GM21619 (cell line): ENCODE measurements around the gene SACS.

Source experiments
- ATAC-seq: cut with Tn5 transposase; IDR thresholded peaks from one replicate; pipeline ENCODE4 v1.9.1; 2021; ENCODE audit not compliant: unreplicated experiment

Gene SACS, protein sequence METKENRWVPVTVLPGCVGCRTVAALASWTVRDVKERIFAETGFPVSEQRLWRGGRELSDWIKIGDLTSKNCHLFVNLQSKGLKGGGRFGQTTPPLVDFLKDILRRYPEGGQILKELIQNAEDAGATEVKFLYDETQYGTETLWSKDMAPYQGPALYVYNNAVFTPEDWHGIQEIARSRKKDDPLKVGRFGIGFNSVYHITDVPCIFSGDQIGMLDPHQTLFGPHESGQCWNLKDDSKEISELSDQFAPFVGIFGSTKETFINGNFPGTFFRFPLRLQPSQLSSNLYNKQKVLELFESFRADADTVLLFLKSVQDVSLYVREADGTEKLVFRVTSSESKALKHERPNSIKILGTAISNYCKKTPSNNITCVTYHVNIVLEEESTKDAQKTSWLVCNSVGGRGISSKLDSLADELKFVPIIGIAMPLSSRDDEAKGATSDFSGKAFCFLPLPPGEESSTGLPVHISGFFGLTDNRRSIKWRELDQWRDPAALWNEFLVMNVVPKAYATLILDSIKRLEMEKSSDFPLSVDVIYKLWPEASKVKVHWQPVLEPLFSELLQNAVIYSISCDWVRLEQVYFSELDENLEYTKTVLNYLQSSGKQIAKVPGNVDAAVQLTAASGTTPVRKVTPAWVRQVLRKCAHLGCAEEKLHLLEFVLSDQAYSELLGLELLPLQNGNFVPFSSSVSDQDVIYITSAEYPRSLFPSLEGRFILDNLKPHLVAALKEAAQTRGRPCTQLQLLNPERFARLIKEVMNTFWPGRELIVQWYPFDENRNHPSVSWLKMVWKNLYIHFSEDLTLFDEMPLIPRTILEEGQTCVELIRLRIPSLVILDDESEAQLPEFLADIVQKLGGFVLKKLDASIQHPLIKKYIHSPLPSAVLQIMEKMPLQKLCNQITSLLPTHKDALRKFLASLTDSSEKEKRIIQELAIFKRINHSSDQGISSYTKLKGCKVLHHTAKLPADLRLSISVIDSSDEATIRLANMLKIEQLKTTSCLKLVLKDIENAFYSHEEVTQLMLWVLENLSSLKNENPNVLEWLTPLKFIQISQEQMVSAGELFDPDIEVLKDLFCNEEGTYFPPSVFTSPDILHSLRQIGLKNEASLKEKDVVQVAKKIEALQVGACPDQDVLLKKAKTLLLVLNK (N-terminal part only)

DNA sequence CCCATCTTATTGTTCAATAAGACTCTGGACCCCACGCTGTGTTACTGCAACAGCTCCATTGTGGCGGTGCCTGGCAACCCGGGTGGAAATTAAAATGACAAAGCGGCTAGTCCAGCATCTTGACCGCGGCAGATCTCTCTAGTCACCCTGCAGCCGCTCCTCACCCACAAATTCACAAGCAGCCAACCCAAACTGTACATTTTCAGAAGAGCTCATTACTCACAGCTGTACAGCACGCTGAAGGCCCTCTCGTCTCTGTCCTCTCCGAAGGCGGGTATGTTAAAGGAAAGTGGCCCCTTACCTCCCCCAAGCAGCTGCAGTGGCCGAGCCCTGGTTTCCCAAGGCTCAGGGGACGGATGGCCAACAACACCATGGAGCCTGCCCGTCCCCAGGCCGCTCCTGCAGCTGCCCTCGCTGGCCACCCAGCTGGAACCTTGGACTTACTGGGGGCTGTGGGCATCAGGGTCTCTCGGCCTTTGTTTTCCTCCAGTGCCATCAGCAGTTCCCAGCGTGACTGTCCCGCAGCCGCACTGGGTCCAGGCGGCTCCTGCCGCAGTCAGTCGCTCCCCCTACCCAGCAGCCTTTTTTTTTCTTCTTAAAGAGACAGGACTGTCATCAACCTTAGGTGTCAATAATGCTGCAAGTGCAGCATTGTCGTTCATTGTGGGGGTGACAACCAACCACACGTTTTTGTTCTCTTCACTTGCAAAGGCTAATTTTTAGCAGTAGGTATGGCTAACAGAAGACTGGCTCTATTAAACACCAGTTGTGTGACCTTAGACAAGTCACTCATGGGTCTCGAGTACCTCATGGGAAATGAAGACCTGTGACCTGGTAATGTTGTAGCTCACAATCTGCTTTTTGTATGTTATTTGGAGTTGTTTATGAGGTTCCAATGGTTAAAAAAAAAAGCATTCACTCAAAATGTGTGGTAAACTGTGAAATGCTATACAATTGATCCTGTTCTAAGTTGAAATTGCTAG is at the start of gene SACS:
SACS (minus strand) TSS at position 532 of the 983 bp plus-strand sequence. CDS start 22,463 bp downstream, outside the sequence.
- ATAC-seq, result no peak

DNA sequence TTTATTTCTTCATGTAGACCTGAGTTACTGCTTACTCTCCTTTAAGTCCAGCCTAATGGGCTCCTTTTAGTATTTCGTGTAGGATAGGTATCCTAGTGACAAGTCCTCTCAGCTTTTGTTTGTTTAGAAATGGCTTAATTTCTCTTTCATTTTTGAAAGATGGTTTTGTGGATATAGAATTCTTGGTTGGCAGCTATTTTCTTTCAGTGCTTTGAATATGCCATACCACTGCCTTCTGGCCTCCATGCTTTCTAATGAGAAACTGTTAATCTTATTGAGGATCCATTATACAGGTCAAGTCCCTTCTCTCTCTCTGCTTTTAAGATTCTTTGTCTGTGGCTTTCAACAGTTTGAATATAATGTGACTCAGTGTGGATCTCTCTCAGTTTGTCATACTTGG is 46.8 kb upstream of the SACS start:
- ATAC-seq, result no peak

DNA sequence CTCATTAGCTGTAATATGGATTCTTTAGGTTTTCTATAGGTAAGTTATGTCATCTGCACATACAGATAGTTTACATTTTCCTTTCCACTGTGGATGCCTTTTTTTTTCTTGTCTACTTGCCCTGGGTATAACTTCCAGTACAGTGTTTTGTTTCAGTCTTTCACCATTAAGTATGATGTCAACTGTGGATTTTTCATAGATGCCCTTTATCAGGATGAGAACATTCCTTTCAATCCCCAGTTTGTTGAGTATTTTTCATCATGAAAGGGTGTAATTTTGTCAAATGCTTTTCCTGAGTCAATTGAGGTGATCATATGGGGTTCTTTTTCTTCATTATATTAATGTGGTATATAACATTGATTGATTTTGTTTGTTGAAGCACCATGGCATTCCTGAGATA is 43.6 kb upstream of the SACS start:
- ATAC-seq, result no peak

DNA sequence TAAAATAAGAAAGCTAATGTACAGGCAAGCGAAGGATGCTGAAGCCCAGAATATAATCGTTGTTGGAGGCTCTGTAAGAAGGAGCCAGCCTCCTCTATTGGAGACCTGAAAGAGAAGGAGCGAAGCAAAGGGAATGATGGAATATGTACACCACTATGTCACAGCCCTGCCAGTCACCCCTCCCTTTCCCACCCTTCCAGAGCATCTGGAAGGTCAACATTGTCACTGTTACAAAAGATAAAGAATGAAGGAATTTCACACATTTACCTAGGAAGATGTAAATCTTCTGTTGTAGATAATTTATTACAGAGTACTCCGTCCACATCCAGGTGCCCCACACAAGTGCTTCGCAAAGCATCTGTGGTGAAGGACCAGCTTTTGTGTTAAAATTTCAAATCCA is 39.7 kb upstream of the SACS start:
- ATAC-seq, result no peak

DNA sequence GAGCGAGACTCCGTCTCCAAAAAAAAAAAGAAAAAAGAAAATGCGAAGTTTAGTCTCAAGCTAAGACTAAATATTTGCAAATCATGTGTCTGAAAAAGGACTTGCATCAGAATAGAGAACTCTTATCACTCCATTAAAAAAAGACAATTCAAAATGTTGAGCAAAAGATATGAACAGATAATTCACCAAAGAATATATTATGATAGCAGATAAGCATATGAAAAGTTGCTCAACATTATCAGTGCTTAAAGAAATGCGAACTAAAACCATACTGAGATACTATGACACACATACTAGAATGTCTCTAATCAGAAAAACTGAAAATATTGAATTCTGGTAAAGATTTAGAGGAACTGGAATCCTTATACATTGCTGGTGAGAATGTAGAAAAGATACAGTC is 38.7 kb upstream of the SACS start:
- no peak for ATAC-seq

DNA sequence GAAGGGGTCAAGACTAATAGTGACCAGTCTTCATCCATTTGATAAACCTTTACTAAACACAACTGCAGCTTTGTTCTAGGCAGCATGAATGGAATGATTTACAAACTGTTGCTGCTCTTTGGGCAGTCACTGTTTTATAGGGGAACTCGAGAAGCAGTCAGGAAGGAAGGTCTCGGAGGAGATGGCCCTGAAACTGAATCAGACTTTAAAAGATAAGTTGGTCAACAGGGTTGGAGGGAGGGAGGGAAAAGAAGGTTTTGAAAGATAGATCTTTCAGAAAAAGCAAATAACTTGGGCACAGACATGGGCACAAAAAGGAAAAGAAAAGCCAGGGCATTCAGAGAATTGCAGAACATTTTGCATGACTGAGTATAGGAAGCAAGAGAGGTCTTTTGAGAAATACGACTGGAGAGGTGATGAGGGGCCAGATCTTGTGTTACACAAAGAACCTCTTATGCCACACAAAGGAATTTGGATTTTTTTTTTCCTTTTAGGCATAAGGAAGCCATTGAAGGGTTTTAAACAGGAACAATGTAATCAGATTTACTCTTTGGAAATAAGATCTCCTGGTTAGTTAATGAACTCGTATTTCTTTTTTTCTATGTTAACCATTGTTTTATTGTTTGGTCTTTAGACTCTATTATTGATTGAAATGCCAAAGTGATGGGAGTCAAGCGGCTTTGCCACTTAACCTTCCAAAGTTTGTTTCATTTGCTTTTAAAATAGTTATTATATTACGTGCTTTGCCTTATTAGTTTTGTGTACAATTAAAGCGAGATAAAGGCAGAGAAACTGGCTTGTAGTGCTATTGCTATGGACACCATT is 37.5 kb upstream of the SACS start:
- no peak for ATAC-seq

DNA sequence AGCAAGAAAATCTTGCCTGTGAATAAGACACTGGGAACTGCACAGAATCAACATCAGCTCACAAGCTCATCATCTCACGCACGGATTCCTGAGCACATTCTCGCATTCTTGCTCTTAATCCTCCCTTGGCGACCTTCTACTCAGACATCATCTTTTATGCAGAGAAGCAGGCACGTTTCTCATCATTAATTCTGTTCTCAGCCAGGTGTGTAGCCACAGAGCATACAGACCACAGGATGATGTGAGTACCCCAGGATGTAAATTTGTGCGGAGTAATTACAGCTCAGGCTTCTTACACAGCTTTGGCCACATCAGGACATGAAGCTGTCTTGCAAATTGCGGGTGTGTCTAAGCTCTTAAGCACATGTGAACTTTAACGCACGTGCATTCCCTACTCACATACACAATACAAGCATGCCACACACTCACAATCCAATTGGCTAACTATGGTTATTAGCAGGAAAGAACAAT is 36.5 kb upstream of the SACS start:
- no peak for ATAC-seq

DNA sequence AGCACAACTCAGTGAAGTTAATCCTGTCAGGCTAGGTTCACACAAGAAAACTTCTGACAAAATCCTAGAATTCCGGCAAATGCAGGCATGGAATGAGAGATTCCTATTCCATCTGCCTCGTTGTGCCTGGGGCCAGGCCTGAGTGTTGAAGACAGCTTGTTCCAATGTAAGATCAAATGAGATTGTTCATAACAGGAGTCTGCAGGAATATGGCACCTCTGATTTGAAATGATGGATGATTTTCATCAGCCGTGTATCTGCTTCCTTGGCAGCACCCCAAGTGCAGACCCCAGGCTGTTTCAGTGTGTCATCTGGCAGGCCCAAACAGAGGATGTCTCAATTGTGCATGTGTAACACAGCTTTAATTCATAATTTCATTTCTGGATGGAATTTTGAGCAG is 35.3 kb upstream of the SACS start:
- no peak for ATAC-seq

DNA sequence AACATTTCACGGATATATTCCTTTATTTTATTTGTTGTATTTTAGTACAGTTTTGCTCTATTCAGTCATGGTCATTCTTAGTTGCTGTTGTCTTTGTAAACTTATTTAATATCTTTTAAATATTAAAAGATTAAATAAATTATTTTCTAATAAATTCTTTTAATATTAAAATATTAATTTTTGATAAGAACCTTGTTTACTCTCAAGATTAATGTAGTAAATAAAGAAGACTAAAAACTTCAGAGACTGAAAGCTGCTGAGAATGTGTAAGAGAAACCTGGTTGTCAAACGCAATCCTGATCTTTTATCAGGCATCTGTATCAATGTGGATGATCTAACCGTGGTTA is 34.4 kb upstream of the SACS start:
- no peak for ATAC-seq

DNA sequence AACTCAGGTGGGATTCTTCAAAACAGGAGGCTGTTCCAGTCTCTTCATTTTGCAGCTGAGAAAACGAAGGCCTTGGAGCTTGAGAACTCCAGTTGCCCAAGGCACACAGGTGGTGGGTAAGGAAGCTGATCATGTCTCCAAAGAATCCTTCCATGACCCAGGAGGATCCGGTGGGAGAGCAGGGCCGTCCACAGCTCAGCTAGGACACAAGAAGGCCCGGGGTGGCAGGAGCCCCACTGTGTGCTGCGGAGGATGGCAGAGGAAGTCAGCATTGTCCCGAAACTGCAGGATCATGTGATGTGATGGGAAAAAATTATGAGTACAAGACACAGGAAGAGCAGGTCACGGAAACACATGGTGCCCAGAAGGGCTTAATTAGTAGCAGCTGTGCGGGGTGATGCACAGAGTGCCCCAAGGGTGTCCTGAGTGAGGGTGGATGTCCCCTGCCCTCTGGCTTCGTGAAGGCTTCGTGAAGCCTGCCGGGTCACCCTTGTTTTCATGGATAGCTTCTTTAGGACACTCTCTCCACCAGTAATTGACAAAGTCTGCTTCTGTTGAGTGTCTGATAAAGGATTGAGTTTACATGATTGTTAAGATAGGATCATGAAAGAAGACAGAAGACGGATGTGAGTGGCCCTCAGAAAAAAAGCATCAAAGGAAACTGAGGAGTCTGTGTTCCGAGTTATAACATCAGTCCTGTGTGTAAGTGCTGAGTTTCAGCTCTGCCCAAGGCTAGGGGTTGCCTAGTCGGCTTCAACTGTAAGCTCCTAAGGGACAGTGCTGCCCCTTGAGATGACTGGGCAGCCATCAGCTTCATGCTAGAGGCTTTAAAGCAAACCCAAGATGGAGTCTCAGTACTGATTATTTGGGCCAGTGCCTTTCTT is 33.8 kb upstream of the SACS start:
- no peak for ATAC-seq

DNA sequence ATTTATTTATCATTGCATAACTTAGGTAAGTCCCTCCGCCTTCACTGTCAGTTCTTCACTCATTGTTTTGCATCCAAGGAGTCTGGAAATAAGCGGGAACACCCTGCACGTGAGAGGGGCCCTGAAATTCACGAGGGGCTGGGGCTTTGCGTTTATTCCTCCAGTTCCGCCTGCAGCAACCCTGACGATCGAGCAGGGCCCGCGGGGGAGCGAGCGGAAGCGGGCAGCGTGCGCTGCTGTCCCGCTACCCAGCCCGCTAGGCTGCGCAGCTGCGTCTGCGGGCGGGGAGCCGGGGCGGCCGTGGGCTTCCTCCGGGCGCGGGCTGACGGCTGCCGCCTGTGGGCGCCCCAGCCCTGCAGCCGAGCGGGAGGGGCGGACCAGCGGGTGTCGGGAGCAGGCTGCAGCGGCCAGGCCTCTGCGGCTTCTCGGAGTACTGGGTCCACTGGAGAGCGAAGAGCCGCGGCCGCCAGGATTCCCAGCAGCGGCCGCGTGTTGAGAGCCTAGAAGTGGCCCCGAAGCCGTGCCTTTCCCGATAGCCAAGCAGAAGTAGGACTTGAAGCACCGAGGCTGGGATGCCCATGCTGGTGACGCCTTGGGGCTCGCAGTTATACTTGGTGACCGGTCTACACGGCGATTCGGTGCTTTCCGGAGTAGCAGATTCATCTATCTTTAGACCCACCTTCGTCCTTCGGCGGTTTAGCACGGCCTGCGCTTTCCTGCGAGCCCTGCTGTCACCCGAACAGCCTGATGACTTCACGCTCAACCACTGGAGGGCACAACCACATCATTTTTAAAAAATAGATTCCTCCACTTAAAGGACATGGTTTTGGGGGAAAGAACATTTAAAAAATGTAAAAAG is 32.9 kb upstream of the SACS start:
- peak; percentile 85 for ATAC-seq

DNA sequence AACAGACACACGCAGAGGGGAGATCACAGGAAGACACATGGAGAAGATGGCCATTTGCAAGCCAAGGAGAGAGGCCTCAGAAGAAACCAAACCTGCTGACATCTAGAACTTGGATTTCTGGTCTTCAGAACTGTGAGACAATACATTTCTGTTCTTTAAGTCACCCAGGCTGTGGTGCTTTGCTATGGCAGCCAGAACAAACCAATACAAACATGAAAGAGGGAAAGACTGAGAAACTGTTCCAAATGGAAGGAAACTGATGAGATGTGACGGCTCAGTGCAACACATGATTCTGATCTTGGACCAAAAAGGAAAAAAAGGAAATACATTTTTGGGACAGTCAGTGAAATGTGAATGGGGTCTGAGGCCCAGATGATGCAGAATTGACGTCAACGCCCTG is 30.2 kb upstream of the SACS start:
- no peak for ATAC-seq

DNA sequence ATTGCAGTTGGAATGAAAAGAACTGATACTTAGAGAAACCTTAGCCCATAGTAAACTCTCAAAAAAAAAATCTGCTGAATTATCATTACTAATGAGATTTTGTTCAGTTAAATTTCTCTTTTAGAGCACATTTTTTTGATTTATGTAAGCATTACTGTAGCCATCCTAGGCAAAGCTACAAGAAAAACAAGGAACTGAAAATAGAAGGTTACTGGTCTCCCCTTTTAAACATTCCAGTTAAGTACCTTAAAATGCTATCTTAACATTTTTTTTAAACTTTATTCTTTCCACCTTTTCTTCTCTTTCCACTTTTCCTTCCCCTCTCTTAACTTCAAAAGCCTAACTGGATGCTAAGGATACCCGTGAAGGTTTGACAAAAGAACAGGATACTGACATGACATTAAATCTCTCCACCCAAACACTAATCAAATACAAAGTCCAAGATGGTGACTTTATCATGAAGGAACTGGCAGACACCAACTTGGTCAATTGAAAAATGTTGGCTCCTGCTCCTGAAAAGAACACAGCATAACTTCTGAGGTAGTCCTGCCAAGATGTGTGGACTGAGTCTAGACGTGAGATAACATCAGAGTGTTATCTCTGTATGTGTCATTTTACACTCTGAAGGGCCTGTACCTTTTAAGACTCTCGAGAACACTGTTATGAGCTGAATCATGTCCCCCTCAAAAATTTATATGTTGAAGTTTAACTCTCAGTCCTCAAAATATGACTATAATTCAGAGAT is 29.5 kb upstream of the SACS start:
- ATAC-seq, result no peak

DNA sequence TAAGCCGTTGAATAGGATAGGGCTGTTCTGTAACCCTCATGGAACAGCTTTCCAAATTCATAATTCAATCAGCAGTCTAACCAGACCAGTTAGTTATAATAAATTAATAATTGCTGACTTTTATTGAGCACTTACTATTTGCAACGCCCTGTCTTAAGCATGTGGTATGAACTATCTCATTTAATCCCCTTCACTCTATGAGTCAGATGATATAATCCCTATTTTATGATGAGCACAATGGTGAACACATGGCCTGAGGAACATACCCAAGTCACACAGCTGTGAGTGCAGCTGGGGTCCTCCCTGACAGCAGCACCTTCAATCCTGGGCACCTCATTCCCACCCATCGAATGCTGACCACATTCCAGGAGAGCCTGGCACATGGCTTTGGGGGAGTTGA is 28.0 kb upstream of the SACS start:
- no peak for ATAC-seq

DNA sequence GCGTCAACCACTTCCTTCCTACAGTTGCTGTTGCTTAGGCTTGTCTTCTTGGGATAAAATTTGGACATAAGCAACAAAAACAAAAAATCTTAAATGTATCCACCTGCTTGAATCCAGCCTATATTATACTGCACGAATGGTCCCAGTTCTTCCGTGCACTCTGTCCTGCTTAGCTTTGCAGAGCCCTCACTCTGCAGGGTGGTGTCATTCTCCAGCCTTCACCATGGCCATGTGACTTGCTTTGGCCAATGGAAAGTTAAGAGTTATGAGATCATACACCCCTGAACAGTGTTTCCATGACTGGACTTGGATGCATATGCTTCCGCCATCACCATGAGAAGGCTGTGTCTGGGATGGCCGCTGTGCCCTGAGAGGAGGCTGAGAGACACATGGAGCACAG is 27.4 kb upstream of the SACS start:
- no peak for ATAC-seq

DNA sequence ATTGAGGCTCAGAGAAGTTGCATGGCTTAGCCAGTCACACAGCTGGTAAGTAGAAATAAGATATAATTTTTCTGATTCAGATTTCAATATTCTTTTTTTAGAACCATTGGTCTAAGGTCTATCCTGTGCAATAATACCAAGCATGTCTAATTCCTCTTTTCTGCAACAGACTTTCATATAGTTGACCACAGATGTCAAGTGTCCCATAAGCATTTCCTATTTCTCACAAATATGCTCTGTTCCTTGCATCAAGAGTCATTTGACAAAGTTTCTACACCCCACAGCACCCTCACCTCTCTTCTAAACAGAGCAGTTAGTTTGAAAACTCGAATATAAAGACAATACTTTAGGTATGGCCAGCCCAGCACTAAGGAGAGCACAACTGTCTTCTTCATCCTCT is 26.8 kb upstream of the SACS start:
- no peak for ATAC-seq

DNA sequence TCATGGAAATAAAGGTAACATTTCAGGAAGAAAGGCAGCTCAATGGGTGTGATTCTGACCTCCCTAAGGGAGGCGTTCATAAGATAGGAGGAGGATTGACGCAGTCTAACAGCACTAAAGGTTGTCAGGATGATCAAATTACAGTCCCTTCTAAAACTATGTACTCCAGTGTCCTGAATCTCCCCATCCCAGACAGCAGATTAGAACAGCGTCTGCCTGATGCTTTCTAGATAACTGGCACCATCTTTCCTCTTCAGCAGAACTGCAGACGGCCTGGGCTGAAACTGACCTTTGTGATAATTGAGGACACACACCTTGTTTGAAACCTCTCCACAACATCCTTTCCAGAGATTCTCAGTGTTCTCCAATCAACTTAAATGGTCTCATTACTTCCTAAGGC is 25.5 kb upstream of the SACS start:
- no peak for ATAC-seq
